GM18502 (cell line): ENCODE measurements around the gene OR2H1.

Experiments used
- ATAC-seq: cut with Tn5 transposase; IDR thresholded peaks from one replicate; pipeline ENCODE4 v1.9.1; 2021; ENCODE audit warnings: mild to moderate bottlenecking; ENCODE audit not compliant: unreplicated experiment, poor library complexity

OR2H1 gene

DNA sequence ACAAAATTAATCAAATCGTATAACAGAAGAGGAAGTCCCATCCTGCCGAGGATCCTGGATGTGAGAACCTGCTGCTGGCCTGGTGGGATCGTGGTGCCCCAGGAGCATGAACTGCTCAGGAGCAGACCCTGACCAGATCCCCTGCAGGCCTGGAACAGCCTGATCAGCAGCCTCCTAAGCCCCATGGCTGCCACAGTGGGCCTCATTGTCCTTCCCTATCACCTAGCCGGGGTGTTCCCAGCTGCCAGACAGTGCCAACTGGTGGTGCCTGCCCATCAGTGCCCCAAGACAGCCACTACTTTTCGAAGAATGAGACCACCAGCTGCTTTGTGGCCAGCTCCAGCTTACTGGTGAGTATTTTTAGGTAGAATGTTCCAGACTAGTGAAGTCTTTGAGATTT lies 50.4 kb downstream of the OR2H1 start:
- no peak for ATAC-seq

DNA sequence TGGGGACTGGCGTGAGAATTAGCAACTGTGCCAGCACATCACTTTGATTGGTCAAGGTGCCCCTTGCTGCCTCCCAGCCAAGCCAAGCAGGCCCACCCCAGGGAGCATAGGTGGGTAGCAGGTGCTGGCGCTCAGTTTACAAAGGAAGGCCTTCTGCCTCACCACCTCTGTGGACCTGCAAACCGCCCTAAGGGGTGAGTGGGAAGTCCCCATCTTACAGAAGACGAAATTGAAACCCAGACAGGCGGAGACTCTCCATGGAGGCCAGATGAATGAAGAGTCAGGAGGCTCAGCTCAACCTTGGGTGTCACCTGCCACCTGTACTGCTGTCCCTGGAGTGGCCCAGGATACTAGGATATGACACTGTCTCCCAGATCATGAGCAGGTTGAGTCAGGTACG lies 52.3 kb downstream of the OR2H1 start:
- peak; percentile 80 for ATAC-seq

GRCh38 chr6:29509711-29510110 lies 52.8 kb downstream of the OR2H1 start:
- no peak for ATAC-seq

- no peak for ATAC-seq
Observed at GRCh38 chr6:29510202-29510601, 53.2 kb downstream of the OR2H1 start.

DNA sequence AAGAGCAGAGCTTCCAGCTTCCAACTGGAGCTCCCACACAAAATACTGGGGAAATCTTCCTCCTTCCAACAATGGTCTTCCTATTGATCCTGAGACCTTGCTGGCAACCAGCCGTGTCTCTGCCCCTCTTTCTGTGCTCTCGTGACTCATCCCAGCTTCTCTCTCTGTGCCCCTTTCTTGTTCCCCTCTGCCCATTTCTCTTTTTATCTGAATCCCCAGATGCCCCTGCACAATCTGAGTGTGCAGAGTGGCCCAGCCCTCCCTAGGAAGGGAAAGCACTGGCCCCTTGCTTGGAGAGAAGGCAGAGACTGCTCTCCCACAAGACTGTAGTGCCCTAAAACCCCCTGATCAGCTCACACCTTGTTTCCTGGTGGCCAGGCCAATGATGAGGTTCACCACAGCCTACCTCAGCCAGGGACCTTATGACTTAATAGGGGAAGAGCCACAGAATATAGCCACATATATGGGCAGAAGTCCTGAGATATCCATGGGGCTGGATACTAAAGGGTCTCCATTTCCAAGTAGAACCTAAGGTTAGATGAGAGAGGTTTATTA lies 53.9 kb downstream of the OR2H1 start:
- ATAC-seq, result no peak
